Right lobe of liver (tissue), 6 donors: ENCODE results near the gene CNEP1R1. TPM values are rescaled to one million over a fixed set of nuclear protein-coding genes. Genes with fewer than 3 reads are reported as not detected.

ENCODE experiments used
- ATAC-seq, 4 donors: fragments of 200-7000 bp; cut with Tn5 transposase; one replicate each; pipeline ENCODE4 v1.9.1; 2020; ENCODE audit warnings: mild to moderate bottlenecking in 4 of 4, moderate library complexity in 4 of 4
- DNase-seq, 3 donors: peaks; one replicate each; pipeline ENCODE4 v3.0.0-alpha.2; 2020
- H3K27ac ChIP-seq, 3 donors: fragments of 200-600 bp; one replicate each; pipeline ENCODE4 v1.8.0; 2022
- H3K27me3 ChIP-seq, 2 donors: fragments of 200-600 bp; one replicate each; pipeline ENCODE4 v1.8.0; 2022
- H3K36me3 ChIP-seq, 4 donors: fragments of 200-600 bp; sonication (generic) in 1 of 4; one replicate each; pipeline versions ENCODE4 v1.5.1 to v1.8.0; 2017 to 2022; ENCODE audit warnings: control low read depth in 1 of 4
- H3K4me1 ChIP-seq, 4 donors: fragments of 200-600 bp; sonication (generic) in 1 of 4; one replicate each; pipeline versions ENCODE4 v1.5.1 to v1.8.0; 2017 to 2022; ENCODE audit warnings: control low read depth in 1 of 4
- H3K4me3 ChIP-seq, 3 donors: fragments of 200-600 bp; one replicate each; pipeline ENCODE4 v1.8.0; 2022
- H3K9me3 ChIP-seq, 4 donors: fragments of 200-600 bp; sonication (generic) in 1 of 4; one replicate each; pipeline versions ENCODE4 v1.5.1 to v1.8.0; 2017 to 2022; ENCODE audit warnings: control low read depth in 1 of 4
- POLR2A ChIP-seq: fragments of 450-650 bp; IDR thresholded peaks from one replicate; pipeline ENCODE4 v1.6.1; 2017; ENCODE audit warnings: antibody characterized with exemption, mild to moderate bottlenecking
- WGBS: methylation state at CpG from one replicate; pipeline ENCODE4 v1.1.6; 2018; ENCODE audit warnings: low coverage, low lambda C conversion rate; ENCODE audit not compliant: insufficient coverage; ENCODE audit errors: missing lambda C conversion rate; 5-methylcytosine and 5-hydroxymethylcytosine counted together
- intact Hi-C, 2 donors: fragments of 100-400 bp; cut with DNase I; formaldehyde crosslinking; loops; one replicate each; pipeline versions ENCODE4 v1.11.2 to v1.14.1; 2022
- total RNA-seq, 6 experiments: library from RNA; depleted of rRNA in 2 of 6; stranded (reverse); fragments of >200 nt in 2 of 6; fragmentation: NEBNext Ultra II Directional in 3 of 6; extraction: Animal tissue kit (Norgen Biotek cat#: 25700) in 3 of 6; gene quantifications; one replicate each; pipeline versions ENCODE4 v1.1.0 to v1.2.4, GENCODE V29; 2016 to 2023
- TF ChIP-seq, protein P1 (sequence below), 4 donors: fragments of 200-600 bp in 3 of 4; fragments of 450-650 bp in 1 of 4; IDR thresholded peaks; one replicate each; pipeline versions ENCODE4 v1.5.1 to v1.8.0; 2016 to 2022; ENCODE audit warnings: antibody characterized with exemption in 4 of 4, mild to moderate bottlenecking in 2 of 4
- donor health status: DM: no; HTN: yes; CAD: no.
- donor health status: DM: no; HTN: no; CAD: no.
- donor health status: DM: no; HTN: no; CAD: no.
- donor health status: DM: no; HTN: yes; CAD: no.
- donor health status: DM: no; HTN: yes; CAD: no.

CNEP1R1 gene
- total RNA-seq, 6 experiments from 2014 or later, result 6.0 to 9.6 (median 7.5) TPM

- TF ChIP-seq, protein P1, sequence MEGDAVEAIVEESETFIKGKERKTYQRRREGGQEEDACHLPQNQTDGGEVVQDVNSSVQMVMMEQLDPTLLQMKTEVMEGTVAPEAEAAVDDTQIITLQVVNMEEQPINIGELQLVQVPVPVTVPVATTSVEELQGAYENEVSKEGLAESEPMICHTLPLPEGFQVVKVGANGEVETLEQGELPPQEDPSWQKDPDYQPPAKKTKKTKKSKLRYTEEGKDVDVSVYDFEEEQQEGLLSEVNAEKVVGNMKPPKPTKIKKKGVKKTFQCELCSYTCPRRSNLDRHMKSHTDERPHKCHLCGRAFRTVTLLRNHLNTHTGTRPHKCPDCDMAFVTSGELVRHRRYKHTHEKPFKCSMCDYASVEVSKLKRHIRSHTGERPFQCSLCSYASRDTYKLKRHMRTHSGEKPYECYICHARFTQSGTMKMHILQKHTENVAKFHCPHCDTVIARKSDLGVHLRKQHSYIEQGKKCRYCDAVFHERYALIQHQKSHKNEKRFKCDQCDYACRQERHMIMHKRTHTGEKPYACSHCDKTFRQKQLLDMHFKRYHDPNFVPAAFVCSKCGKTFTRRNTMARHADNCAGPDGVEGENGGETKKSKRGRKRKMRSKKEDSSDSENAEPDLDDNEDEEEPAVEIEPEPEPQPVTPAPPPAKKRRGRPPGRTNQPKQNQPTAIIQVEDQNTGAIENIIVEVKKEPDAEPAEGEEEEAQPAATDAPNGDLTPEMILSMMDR (IDR thresholded peaks at IDR 0.05), result no peak
- TF ChIP-seq POLR2A, result no peak
- Histone ChIP-seq H3K9me3 (no peaks in the 10 kb centered on the region), H3K27me3 (no peaks in the 10 kb centered on the region), H3K27ac (no peak overlapping the region), H3K4me1 (peaks cover 0 to 7% (median 0%) of the 10 kb centered on the region in 4 donors), H3K4me3 (no peak overlapping the region), H3K36me3 (no peaks in the 10 kb centered on the region)
- 37% methylated on average over 2 of the region's 2 CpGs for WGBS
- DNase-seq, result no peak
- intact Hi-C loops, result loop anchor here in 1 of 2 donors (10.0 kb wide), 1 partner anchor 193 kb away; no protein-coding TSS in a partner anchor
- ATAC-seq, result no peak
Measured at GRCh38 chr16:50021544-50021943, 3.5 kb upstream of the CNEP1R1 start.

GRCh38 chr16:50023641-50024040 lies 1.4 kb upstream of the CNEP1R1 start:
- no peak overlapping the region for H3K27ac ChIP-seq
- intact Hi-C loops, result loop anchor here in 1 of 2 donors (10.0 kb wide), 1 partner anchor 191 kb away; no protein-coding TSS in a partner anchor
- WGBS, result 46% methylated on average over 4 of the region's 4 CpGs
- no peaks in the 10 kb centered on the region for H3K27me3 ChIP-seq
- H3K36me3 ChIP-seq, result no peaks in the 10 kb centered on the region
- DNase-seq (no peak), ATAC-seq (no peak)
- no peak for TF ChIP-seq POLR2A
- TF ChIP-seq, protein P1 (IDR thresholded peaks at IDR 0.05), result no peak
- H3K4me3 ChIP-seq, result no peak overlapping the region
- H3K4me1 ChIP-seq, result peaks cover 0 to 9% (median 0%) of the 10 kb centered on the region in 4 donors
- H3K9me3 ChIP-seq, result no peaks in the 10 kb centered on the region

GRCh38 chr16:50024207-50024606 lies 818 bp upstream of the CNEP1R1 start:
- H3K36me3 ChIP-seq, result no peaks in the 10 kb centered on the region
- no peak for DNase-seq
- H3K4me3 ChIP-seq, result no peak overlapping the region
- no peak overlapping the region for H3K27ac ChIP-seq
- intact Hi-C loops, result loop anchor here in 1 of 2 donors (10.0 kb wide), 1 partner anchor 191 kb away; no protein-coding TSS in a partner anchor
- no peak for TF ChIP-seq POLR2A
- TF ChIP-seq, protein P1 (IDR thresholded peaks at IDR 0.05), result no peak
- no peaks in the 10 kb centered on the region for H3K27me3 ChIP-seq
- H3K9me3 ChIP-seq, result no peaks in the 10 kb centered on the region
- peaks cover 0 to 9% (median 0%) of the 10 kb centered on the region in 4 donors for H3K4me1 ChIP-seq
- ATAC-seq, result no peak
- WGBS, result 81% methylated on average over 11 of the region's 11 CpGs

- H3K4me3 ChIP-seq, result peak overlapping the region; percentile 89 to 100 (median 99)
Measured at GRCh38 chr16:50025537-50025931, 509 bp downstream of the CNEP1R1 start.

More at GRCh38 chr16:50025537-50025931, 509 bp downstream of the CNEP1R1 start:
- H3K4me1 ChIP-seq, result peaks cover 0 to 9% (median 0%) of the 10 kb centered on the region in 4 donors
- H3K27ac ChIP-seq, result peak overlapping the region; percentile 56 to 84 (median 82)
- ATAC-seq (peak in 3 of 4 donors; percentile 4 to 12 (median 10)), DNase-seq (no peak)
- no peaks in the 10 kb centered on the region for H3K27me3 ChIP-seq
- no peaks in the 10 kb centered on the region for H3K9me3 ChIP-seq
- WGBS, result 0% methylated on average over 15 of the region's 17 CpGs
- no peak for TF ChIP-seq POLR2A
- TF ChIP-seq, protein P1 (IDR thresholded peaks at IDR 0.05), result no peak
- H3K36me3 ChIP-seq, result peaks cover 0 to 8% (median 0%) of the 10 kb centered on the region in 4 donors
- intact Hi-C loops, result loop anchor here in 1 of 2 donors (10.0 kb wide), 1 partner anchor 189 kb away; no protein-coding TSS in a partner anchor
